Effector memory CD8-positive, alpha-beta T cell (primary cell): Measurements from ENCODE around the gene ITIH3.

Experiments
- ATAC-seq: fragments of 150-1000 bp; cut with Tn5 transposase; replicated peaks from 2 replicates; pipeline ENCODE4 v1.10.0; 2021; ENCODE audit warnings: mild to moderate bottlenecking, moderate library complexity
- DNase-seq, 3 experiments: peaks; one replicate each; pipeline ENCODE4 v3.0.0; 2021
- H3K27ac Mint-ChIP-seq, 2 donors: one replicate each; pipeline ENCODE4 v1.8.0; 2022; ENCODE audit warnings: mild to moderate bottlenecking in 2 of 2, mixed read lengths in 2 of 2, moderate library complexity in 2 of 2
- H3K27me3 Mint-ChIP-seq, 2 donors: one replicate each; pipeline ENCODE4 v1.8.0; 2022; ENCODE audit warnings: mixed read lengths in 2 of 2
- H3K36me3 Mint-ChIP-seq: one replicate; pipeline ENCODE4 v1.8.0; 2022; ENCODE audit warnings: mild to moderate bottlenecking, moderate library complexity, mixed read lengths; ENCODE audit not compliant: insufficient read depth
- H3K4me1 Mint-ChIP-seq, 2 donors: one replicate each; pipeline ENCODE4 v1.8.0; 2022; ENCODE audit warnings: low read depth in 2 of 2, mixed read lengths in 2 of 2
- H3K4me3 Mint-ChIP-seq, 2 donors: one replicate each; pipeline ENCODE4 v1.8.0; 2022; ENCODE audit warnings: mild to moderate bottlenecking in 2 of 2, mixed read lengths in 2 of 2, moderate library complexity in 2 of 2
- H3K9me3 Mint-ChIP-seq, 2 donors: one replicate each; pipeline ENCODE4 v1.8.0; 2022; ENCODE audit warnings: mixed read lengths in 2 of 2

ITIH3 gene

DNA sequence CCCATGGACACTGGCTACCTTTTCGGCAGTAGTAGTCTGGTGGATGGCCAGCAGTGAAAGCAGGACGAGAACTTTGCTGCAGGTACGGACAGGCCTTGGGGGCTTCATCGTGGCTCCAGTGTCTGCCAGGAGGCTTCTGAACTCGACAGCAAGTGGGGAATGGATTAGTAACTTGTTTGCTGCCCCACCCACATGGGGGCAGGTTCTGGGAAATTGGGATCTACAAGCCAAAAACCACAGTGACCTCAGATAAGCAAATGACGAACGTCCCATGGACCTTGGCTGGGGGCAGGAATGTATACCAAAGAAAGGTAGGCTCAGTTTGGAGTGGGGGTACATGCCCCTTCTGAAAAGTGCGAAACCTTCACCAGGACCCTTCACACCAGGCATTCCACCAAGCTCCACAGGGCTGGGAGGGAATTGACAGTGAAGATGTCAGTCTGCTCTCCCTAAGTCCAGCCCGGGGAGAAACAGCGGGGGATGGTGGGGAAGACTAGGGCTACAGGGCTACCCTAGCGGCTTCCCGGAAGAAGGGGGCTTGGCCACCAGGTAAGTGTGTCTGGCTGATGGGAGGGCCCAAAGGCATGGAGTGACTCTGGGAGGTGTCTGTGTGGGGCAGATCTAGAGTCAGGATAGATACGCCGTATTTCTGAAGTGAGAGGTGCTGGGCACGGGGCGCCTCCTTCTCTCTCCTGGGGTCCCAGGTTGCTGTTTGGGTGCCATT, 36.1 kb downstream of the ITIH3 start, which contains the start of gene ITIH4:
Gene ITIH4, minus strand, starts transcription at position 138 of the 724 bp plus-strand sequence. Its CDS starts 30 bp downstream, at position 108.
- Mint-ChIP-seq H3K9me3 (no peaks in the 10 kb centered on the region), H3K27ac (peak within 1 kb of the TSS; percentile 35 to 39), H3K27me3 (no peaks in the 10 kb centered on the region), H3K4me3 (no peak within 1 kb of the TSS), H3K36me3 (peaks cover 8% of the 10 kb centered on the region), H3K4me1 (peaks cover 0 to 12% of the 10 kb centered on the region in 2 donors)
- ATAC-seq: no peak
- no peak for DNase-seq

DNA sequence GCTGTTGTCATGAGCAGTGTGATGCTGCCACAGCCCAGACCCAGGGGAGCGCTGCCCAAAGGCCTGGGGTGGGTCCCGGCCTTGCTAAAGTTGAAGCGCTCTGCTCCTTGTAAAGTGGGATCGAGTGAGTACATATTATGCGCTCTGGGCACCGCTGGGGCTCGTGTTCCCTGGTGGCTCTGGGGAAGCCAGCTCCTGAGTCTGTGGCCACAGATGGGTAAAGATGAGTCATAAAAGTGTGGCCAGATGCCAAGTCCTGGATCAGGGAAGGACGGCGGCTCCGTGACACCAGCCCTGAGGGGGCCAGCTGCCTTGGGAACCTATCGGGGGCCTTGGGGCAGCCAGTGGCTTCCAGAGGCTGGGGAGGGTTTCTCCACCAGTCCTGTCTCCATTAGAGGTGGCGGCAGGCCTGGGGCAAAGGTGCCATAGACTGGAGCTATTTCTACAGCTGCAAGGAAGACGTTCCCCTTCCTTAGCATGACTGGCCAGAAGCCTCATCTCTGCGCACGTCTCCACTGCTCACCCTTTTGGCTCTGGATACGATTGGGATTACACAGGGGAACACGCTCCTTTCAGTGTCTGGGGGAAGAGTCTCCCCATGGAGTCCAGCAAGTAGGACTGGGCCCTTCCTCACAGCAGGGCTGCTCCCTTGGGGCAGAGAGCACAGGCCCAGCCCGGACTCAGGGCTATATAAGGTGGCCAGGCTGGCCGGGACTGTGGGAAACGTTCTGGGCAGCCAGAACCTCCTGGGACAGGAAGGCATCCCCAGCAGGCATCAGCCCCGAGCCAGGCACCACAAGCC, 37.1 kb downstream of the ITIH3 start:
- DNase-seq (no peak), ATAC-seq (no peak)
- no peaks in the 10 kb centered on the region for H3K27me3 Mint-ChIP-seq
- no peaks in the 10 kb centered on the region for H3K9me3 Mint-ChIP-seq
- peaks cover 8% of the 10 kb centered on the region for H3K36me3 Mint-ChIP-seq
- no peak overlapping the region for H3K4me3 Mint-ChIP-seq
- peak overlapping the region; percentile 27 to 39 for H3K27ac Mint-ChIP-seq
- peaks cover 2 to 16% of the 10 kb centered on the region in 2 donors for H3K4me1 Mint-ChIP-seq

DNA sequence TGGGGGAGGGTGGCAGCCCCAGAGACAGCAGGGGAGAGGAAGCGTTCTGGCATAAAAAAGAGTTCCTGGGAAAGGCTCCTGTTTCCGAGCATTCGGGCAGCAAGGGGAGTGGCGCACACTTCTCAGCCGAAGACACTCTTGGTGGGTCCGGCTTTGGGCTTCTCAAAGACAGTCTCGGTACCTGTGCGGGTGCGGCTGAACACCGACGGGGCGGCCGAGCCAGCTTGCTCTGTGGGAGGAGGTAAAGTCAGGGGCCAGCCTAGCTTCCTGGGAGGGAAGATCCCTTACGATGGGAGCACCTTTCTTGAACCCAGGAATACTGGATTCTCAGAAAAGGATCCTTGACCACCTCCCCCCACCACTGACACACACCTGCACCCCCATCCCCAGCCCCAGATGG, 38.6 kb downstream of the ITIH3 start:
- Mint-ChIP-seq H3K27me3 (no peaks in the 10 kb centered on the region), H3K9me3 (no peaks in the 10 kb centered on the region), H3K4me1 (peaks cover 15 to 30% of the 10 kb centered on the region in 2 donors), H3K36me3 (peaks cover 11% of the 10 kb centered on the region), H3K4me3 (no peak overlapping the region), H3K27ac (no peak overlapping the region)
- ATAC-seq (no peak), DNase-seq (no peak)

DNA sequence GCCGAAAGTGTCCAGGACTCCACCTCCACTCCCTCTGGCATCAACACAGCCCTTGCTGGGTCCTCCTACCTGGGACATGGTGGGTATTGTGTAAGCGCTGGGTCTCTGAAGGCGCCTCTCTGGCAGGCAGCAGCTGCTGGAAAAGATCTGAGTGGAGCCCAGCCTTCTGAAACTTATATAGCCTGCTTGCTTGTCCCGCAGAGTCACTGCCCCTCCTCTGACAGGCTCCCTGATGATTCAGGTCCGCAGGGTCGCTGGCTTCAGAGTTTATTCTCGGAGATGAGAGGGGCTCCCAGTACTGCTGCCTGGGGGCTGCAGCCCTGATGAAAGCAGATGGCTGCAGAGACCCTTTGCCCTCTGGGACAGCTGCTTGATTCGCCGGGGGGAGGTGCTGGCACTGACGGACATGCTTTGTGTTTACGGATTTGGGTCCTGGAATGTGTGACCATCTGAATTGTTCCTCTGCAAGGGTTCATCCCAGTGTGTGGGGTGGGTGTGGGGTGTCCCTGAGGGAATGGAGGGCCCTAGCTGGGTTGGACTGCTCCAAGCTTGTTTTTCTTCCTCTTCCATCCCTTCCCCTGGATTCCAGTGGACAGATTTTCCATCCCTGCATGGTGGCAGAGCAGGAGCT, 40.4 kb downstream of the ITIH3 start, which contains the start of gene MUSTN1:
Gene MUSTN1, minus strand, starts transcription at position 149 of the 631 bp plus-strand sequence. Its CDS starts 71 bp downstream, at position 78.
- DNase-seq (no peak), ATAC-seq (no peak)
- H3K9me3 Mint-ChIP-seq: no peaks in the 10 kb centered on the region
- peaks cover 31 to 47% of the 10 kb centered on the region in 2 donors for H3K4me1 Mint-ChIP-seq
- no peak within 1 kb of the TSS for H3K4me3 Mint-ChIP-seq
- H3K27ac Mint-ChIP-seq: peak within 1 kb of the TSS in 1 of 2 donors; percentile 68
- H3K27me3 Mint-ChIP-seq: no peaks in the 10 kb centered on the region
- peaks cover 11% of the 10 kb centered on the region for H3K36me3 Mint-ChIP-seq

DNA sequence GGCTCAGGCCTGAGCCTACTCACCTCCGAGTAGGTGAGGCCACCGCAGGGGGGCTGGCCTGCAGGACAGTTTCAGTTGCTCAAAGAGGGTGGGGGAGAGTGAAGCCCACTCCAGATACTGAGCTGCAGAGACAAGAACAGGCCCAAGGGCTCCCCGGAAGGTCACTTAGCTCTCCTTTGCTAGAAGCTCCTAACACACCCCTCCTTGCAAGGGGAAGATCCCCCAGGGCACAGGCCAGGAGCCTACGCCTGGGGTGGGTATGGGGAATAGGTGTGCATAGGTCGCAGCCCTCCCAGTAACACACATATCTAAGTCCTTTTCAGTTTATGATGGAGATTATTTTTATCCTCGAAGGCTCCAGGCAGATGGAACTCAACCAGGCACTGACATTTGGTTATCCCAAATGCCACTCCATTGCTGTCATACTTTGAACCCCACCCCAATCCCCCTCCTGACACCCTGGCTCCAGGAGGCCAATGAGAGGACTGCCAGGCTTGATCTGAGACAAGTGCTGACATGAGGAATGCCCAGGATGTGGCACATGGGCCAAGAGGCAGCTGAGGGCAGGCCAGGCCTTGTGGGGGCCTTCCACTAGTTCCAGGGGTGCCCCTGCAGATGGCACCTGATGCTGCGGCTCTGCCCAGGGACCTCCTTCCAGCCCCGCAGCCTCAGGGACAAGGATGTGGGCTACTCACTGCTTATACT, 41.3 kb downstream of the ITIH3 start:
- no peak for DNase-seq
- no peak for ATAC-seq
- H3K36me3 Mint-ChIP-seq: peaks cover 15% of the 10 kb centered on the region
- peaks cover 35 to 51% of the 10 kb centered on the region in 2 donors for H3K4me1 Mint-ChIP-seq
- no peak overlapping the region for H3K4me3 Mint-ChIP-seq
- H3K27me3 Mint-ChIP-seq: no peaks in the 10 kb centered on the region
- H3K9me3 Mint-ChIP-seq: no peaks in the 10 kb centered on the region
- peak overlapping the region in 1 of 2 donors; percentile 63 for H3K27ac Mint-ChIP-seq

DNA sequence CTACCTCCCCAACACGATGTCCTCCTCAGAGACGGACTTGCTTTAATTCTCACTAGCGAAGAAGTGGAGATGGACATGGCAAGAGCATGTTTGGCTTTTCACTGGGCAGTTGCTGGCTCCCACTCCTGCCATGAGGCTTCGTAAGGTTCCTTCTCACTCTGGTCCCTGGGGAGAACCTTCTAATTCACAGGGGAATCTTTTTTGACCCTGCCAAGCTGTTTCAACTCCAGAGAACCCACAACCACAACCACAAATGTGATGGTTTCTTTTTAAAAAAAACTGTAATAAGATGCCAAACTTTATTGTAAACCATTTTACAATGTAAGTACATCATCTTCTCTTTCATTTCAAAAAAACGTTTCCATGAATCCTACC, 41.9 kb downstream of the ITIH3 start:
- peak overlapping the region in 1 of 2 donors; percentile 1 for H3K4me3 Mint-ChIP-seq
- peak overlapping the region; percentile 77 to 83 for H3K27ac Mint-ChIP-seq
- ATAC-seq (no peak), DNase-seq (no peak)
- peaks cover 35 to 47% of the 10 kb centered on the region in 2 donors for H3K4me1 Mint-ChIP-seq
- H3K9me3 Mint-ChIP-seq: no peaks in the 10 kb centered on the region
- H3K27me3 Mint-ChIP-seq: no peaks in the 10 kb centered on the region
- H3K36me3 Mint-ChIP-seq: peaks cover 11% of the 10 kb centered on the region

DNA sequence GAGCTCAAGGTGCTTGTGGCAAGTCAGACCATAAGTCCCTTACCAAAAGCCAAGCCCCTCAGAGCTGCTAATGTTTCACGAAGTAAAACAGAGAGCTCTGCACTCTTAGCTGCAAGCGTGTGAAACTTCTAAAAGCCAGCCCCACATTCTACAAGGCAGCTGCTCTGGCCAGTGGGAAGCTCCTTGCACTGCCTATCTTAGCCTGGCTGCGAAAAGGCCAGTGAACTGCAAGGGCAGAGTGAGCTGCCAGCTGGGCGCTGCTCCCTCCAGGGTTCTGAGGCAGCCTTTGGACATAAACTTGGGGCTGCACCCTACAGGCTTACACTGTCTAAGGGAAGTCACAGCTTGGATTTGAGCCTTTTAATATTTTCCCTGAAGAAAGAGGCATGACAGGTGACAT, 42.4 kb downstream of the ITIH3 start:
- H3K27ac Mint-ChIP-seq: peak overlapping the region; percentile 77 to 83

DNA sequence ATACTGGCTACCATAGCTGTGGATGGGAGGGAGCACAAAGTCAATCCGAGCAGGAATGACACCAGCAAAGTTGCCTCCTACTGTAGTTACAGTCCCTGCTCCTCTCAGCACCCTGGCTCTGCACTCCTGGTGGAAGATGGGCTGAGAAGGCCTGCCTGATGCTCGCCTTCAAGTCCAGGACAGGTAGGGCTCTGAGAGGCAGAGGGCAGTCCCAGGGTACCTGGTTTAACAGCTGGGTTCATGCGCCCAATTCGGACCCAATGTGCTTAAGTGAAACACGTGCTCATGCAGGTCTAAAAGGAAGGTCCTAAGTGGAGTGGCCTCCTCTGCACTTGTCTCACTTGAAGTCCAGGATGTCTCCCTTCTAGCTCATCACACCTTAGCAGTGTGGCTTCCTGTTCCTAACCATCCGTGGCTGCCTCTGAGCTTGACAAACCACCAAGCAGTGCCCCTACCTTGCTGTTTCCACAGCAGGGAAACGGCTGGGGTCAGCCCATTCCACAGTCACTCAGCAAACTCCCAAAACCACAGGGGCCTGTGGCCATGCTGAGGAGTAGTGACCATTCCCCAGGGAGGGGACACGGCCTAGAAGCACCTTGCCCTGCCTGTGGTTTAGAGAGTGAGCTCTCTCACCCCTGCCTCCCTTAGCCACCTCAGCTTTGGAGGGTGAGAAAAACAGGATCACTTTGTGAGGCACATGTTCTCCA, 44.1 kb downstream of the ITIH3 start:
- Mint-ChIP-seq H3K4me1 (peaks cover 35 to 48% of the 10 kb centered on the region in 2 donors), H3K36me3 (peaks cover 9% of the 10 kb centered on the region), H3K9me3 (no peaks in the 10 kb centered on the region), H3K4me3 (peak overlapping the region; percentile 46 to 62), H3K27ac (peak overlapping the region; percentile 35 to 72), H3K27me3 (no peaks in the 10 kb centered on the region)
- ATAC-seq: peak; percentile 95
- peak in 2 of 3 experiments; percentile 24 to 31 for DNase-seq

More for the DNA sequence above, 42.4 kb downstream of the ITIH3 start:
- Mint-ChIP-seq H3K4me1 (peaks cover 35 to 50% of the 10 kb centered on the region in 2 donors), H3K27me3 (no peaks in the 10 kb centered on the region), H3K4me3 (peak overlapping the region in 1 of 2 donors; percentile 1), H3K36me3 (peaks cover 11% of the 10 kb centered on the region), H3K9me3 (no peaks in the 10 kb centered on the region)
- DNase-seq: no peak
- no peak for ATAC-seq

DNA sequence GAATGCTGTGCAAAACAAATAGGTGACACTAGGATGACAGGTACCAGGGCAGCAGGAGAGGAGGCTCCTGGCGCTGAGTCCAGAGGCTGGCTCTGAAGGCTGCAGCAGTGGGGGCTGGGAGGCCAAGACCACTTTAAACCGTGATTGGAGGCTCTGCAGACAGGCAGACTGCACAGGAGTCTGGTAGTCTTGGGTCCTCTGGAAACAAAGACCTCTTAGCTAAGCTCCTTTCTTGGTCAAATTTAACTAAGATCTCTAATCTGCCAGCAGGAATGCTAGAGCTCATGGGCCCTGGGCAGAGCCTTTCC, 44.6 kb downstream of the ITIH3 start:
- ATAC-seq: peak; percentile 24
- peaks cover 35 to 48% of the 10 kb centered on the region in 2 donors for H3K4me1 Mint-ChIP-seq
- H3K4me3 Mint-ChIP-seq: peak overlapping the region; percentile 46 to 62
- DNase-seq: no peak
- H3K27ac Mint-ChIP-seq: peak overlapping the region; percentile 35 to 72
- no peaks in the 10 kb centered on the region for H3K27me3 Mint-ChIP-seq
- H3K9me3 Mint-ChIP-seq: no peaks in the 10 kb centered on the region
- peaks cover 8% of the 10 kb centered on the region for H3K36me3 Mint-ChIP-seq

DNA sequence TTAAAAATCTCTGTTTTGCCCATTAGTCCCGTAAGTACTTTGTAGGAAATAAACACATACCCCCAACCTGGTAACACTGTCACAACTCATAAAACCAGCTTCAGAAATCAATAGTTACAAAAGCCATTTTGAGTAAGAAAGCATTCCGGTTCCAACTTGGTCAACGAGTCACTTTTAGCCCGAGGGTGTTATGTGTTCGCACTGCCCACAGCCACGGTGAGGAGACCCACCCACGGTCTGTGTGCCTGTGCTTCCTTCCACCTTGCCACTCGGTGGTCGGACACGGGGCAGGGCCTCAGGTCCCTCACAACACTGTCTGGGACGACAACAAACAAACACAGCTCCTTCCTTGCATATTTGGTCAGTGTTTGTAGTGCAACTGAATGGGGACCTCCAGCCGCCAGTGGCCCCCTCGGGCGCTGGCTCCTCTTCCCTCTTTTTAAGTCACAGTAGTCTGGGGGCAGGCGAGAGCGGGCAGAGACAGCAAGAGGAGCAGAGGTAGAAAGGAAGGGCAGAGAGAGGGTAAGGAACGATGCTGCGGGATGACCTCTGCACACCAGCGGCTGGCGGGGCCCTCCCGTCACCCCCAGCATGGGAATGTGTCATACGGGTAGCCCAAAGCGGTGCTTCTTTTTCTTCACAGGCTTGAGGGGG, 45.4 kb downstream of the ITIH3 start:
- H3K4me1 Mint-ChIP-seq: peaks cover 35 to 48% of the 10 kb centered on the region in 2 donors
- peak overlapping the region; percentile 1 to 27 for H3K4me3 Mint-ChIP-seq
- DNase-seq (no peak), ATAC-seq (no peak)
- H3K27ac Mint-ChIP-seq: no peak overlapping the region
- H3K9me3 Mint-ChIP-seq: no peaks in the 10 kb centered on the region
- H3K36me3 Mint-ChIP-seq: peaks cover 13% of the 10 kb centered on the region
- no peaks in the 10 kb centered on the region for H3K27me3 Mint-ChIP-seq

DNA sequence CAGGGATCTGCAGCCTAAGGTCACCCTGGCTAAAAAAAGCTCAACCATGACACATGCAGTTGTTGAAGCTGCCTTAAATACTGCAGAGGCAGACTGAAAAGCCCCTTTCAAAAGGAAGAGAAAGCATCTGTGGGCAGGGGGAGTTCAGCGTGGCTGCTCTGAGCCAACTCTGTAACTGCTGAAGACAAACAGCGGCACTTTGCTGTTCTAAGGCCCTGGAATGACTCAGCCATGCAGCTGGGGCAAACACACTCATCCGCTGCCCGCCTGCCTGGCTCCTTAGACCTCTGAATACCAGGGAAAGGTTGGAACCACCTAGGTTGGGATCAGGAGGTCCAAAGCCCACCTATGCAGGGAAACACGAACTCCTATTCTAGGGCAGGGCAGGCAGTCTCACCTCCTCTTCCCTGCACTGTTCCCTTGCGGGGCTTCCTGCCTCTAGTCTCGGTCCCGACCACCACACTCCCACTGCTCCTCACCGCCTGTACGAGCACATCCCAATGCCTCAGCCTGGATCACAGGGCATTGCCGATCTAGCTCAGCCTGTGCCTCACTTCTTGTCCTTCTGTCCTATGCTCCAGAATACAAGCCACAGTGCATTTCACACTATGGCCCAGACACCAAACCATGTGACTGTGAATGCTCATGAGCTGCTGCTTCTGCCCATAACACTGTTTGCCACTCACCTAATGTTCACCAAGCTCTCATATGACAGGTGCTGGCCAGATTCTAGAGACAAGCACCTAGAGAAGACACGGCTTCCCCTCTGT, 46.8 kb downstream of the ITIH3 start:
- peaks cover 17% of the 10 kb centered on the region for H3K36me3 Mint-ChIP-seq
- H3K4me3 Mint-ChIP-seq: no peak overlapping the region
- DNase-seq: no peak
- H3K27ac Mint-ChIP-seq: peak overlapping the region in 1 of 2 donors; percentile 78
- H3K4me1 Mint-ChIP-seq: peaks cover 35 to 43% of the 10 kb centered on the region in 2 donors
- ATAC-seq: no peak
- H3K9me3 Mint-ChIP-seq: no peaks in the 10 kb centered on the region
- H3K27me3 Mint-ChIP-seq: no peaks in the 10 kb centered on the region

DNA sequence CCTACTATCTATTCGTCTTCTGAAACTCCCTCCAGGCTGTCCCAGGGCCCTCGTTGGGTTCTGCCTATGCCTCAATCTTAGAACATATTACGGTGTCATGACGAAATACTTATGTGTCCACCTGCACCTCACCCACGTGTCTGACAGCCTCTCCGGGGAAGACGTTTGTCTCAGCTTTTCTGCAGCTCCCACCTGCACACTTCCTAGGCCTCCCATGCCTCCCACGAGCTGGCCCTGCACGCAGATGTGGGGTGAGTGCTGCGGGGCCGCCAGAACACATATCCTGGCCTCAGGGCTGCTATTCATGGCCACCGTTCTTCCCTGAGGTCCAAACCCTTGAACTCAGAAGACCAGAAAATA, 47.4 kb downstream of the ITIH3 start:
- H3K9me3 Mint-ChIP-seq: no peaks in the 10 kb centered on the region
- peak overlapping the region in 1 of 2 donors; percentile 78 for H3K27ac Mint-ChIP-seq
- no peaks in the 10 kb centered on the region for H3K27me3 Mint-ChIP-seq
- H3K4me3 Mint-ChIP-seq: no peak overlapping the region
- DNase-seq: no peak
- peaks cover 30 to 37% of the 10 kb centered on the region in 2 donors for H3K4me1 Mint-ChIP-seq
- H3K36me3 Mint-ChIP-seq: peaks cover 15% of the 10 kb centered on the region
- ATAC-seq: no peak
